SK-N-SH treated with all-trans-retinoic acid at 6 μM for 48 hours (cell line): ENCODE measurements around the gene C13orf46.

Source experiments
- ATAC-seq: fragments of 200-7000 bp; cut with Tn5 transposase; 3 replicates; pipeline ENCODE4 v1.9.1; 2020; ENCODE audit warnings: mild to moderate bottlenecking, moderate library complexity
- ARNTL ChIP-seq: fragments of 450-650 bp; formaldehyde crosslinking; IDR thresholded peaks from 2 replicates; pipeline ENCODE4 v1.5.0; 2020; ENCODE audit warnings: low read depth, mild to moderate bottlenecking, moderate library complexity, borderline replicate concordance
- CSDC2 ChIP-seq: fragments of 250-450 bp; sonication (Bioruptor Pico); IDR thresholded peaks from 2 replicates; pipeline ENCODE4 v1.5.0; 2020; ENCODE audit warnings: mild to moderate bottlenecking, moderate library complexity
- ESRRG ChIP-seq: fragments of 250-450 bp; sonication (Bioruptor Pico); IDR thresholded peaks from 2 replicates; pipeline ENCODE4 v1.6.1; 2021; ENCODE audit warnings: mild to moderate bottlenecking
- GLIS3 ChIP-seq: fragments of 250-450 bp; sonication (Bioruptor Pico); IDR thresholded peaks from 2 replicates; pipeline ENCODE4 v1.5.0; 2020; ENCODE audit warnings: mild to moderate bottlenecking, moderate library complexity
- ISL1 ChIP-seq: fragments of 250-450 bp; sonication (Bioruptor Pico); IDR thresholded peaks from 2 replicates; pipeline ENCODE4 v2.1.2; 2022; ENCODE audit warnings: mild to moderate bottlenecking, moderate library complexity
- POU6F1 ChIP-seq: fragments of 250-450 bp; sonication (Bioruptor Pico); IDR thresholded peaks from 2 replicates; pipeline ENCODE4 v1.8.0; 2021; ENCODE audit warnings: low read depth, mild to moderate bottlenecking, moderate library complexity, borderline replicate concordance
- RARB ChIP-seq: fragments of 250-450 bp; sonication (Bioruptor Pico); IDR thresholded peaks from 2 replicates; pipeline ENCODE4 v1.8.0; 2021; ENCODE audit warnings: mild to moderate bottlenecking, moderate library complexity
- TCF4 ChIP-seq: fragments of 250-450 bp; sonication (Bioruptor Pico); IDR thresholded peaks from 2 replicates; pipeline ENCODE4 v1.8.0; 2021; ENCODE audit warnings: mild to moderate bottlenecking, moderate library complexity, borderline replicate concordance
- TOX ChIP-seq: fragments of 250-450 bp; sonication (Bioruptor Pico); IDR thresholded peaks from 2 replicates; pipeline ENCODE4 v1.8.0; 2021; ENCODE audit warnings: mild to moderate bottlenecking, moderate library complexity, borderline replicate concordance
- ZC3H10 ChIP-seq: fragments of 250-450 bp; sonication (Bioruptor Pico); IDR thresholded peaks from 2 replicates; pipeline ENCODE4 v1.5.1; 2021; ENCODE audit warnings: mild to moderate bottlenecking, moderate library complexity
- ZFP3 ChIP-seq: fragments of 250-450 bp; sonication (Bioruptor Pico); IDR thresholded peaks from 2 replicates; pipeline ENCODE4 v1.5.0; 2020; ENCODE audit warnings: mild to moderate bottlenecking, moderate library complexity
- ZFP30 ChIP-seq: fragments of 450-650 bp; formaldehyde crosslinking; IDR thresholded peaks from 2 replicates; pipeline ENCODE4 v1.5.0; 2022; ENCODE audit warnings: mild to moderate bottlenecking, moderate library complexity
- ZNF70 ChIP-seq: fragments of 450-650 bp; formaldehyde crosslinking; IDR thresholded peaks from 2 replicates; pipeline ENCODE4 v1.5.0; 2020; ENCODE audit warnings: mild to moderate bottlenecking, moderate library complexity
- ZNF8 ChIP-seq: fragments of 450-650 bp; formaldehyde crosslinking; IDR thresholded peaks from 2 replicates; pipeline ENCODE4 v1.5.0; 2020; ENCODE audit warnings: mild to moderate bottlenecking, moderate library complexity
- TF ChIP-seq, protein P1 (sequence below): fragments of 250-450 bp; sonication (Bioruptor Pico); IDR thresholded peaks from 2 replicates; pipeline ENCODE4 v1.5.0; 2020; ENCODE audit warnings: mild to moderate bottlenecking, moderate library complexity
- TF ChIP-seq, protein P2 (sequence below): fragments of 250-450 bp; sonication (Bioruptor Pico); IDR thresholded peaks from 2 replicates; pipeline ENCODE4 v1.8.0; 2020; ENCODE audit warnings: mild to moderate bottlenecking, moderate library complexity, borderline replicate concordance
- TF ChIP-seq, protein P3 (sequence below): fragments of 250-450 bp; sonication (Bioruptor Pico); IDR thresholded peaks from 2 replicates; pipeline ENCODE4 v1.5.1; 2020; ENCODE audit warnings: low read depth, mild to moderate bottlenecking, moderate library complexity

C13orf46 gene

DNA sequence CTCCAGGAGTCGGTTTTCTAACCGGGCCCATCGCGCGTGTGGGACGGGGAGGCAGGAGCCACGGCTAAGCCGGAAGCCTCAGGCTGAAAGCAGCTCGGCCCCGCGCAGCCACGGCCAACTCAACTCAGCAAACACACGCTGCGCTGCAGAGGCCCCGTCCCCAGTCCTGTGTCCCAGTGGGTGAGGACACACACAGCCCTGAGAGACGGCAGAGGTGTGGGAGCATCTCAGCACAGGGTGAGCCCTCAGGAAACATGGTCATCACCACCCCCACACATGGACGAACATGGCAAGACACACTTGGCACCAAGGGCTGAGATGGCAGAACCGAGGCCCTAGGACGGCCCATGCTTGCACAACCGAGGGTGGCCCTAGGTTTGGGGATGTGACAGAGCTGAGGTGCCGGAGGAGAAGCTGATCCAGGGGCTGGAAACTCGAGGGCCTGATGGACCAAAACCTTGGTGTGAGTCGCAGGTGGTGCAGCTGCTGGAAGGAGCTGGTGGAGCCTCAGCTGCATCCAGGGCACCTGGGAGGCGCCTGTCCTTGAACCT is 29.0 kb upstream of the C13orf46 start:
- TF ChIP-seq ARNTL (CRISPR knock-in tag) (no peak), ZC3H10 (CRISPR knock-in tag) (no peak), RARB (CRISPR knock-in tag) (no peak), ZFP3 (no peak), ZNF70 (CRISPR knock-in tag) (no peak), GLIS3 (CRISPR knock-in tag) (no peak), TOX (no peak)
- TF ChIP-seq, protein P1, sequence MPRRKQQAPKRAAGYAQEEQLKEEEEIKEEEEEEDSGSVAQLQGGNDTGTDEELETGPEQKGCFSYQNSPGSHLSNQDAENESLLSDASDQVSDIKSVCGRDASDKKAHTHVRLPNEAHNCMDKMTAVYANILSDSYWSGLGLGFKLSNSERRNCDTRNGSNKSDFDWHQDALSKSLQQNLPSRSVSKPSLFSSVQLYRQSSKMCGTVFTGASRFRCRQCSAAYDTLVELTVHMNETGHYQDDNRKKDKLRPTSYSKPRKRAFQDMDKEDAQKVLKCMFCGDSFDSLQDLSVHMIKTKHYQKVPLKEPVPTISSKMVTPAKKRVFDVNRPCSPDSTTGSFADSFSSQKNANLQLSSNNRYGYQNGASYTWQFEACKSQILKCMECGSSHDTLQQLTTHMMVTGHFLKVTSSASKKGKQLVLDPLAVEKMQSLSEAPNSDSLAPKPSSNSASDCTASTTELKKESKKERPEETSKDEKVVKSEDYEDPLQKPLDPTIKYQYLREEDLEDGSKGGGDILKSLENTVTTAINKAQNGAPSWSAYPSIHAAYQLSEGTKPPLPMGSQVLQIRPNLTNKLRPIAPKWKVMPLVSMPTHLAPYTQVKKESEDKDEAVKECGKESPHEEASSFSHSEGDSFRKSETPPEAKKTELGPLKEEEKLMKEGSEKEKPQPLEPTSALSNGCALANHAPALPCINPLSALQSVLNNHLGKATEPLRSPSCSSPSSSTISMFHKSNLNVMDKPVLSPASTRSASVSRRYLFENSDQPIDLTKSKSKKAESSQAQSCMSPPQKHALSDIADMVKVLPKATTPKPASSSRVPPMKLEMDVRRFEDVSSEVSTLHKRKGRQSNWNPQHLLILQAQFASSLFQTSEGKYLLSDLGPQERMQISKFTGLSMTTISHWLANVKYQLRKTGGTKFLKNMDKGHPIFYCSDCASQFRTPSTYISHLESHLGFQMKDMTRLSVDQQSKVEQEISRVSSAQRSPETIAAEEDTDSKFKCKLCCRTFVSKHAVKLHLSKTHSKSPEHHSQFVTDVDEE (CRISPR knock-in tag) = no peak
- TF ChIP-seq, protein P2, sequence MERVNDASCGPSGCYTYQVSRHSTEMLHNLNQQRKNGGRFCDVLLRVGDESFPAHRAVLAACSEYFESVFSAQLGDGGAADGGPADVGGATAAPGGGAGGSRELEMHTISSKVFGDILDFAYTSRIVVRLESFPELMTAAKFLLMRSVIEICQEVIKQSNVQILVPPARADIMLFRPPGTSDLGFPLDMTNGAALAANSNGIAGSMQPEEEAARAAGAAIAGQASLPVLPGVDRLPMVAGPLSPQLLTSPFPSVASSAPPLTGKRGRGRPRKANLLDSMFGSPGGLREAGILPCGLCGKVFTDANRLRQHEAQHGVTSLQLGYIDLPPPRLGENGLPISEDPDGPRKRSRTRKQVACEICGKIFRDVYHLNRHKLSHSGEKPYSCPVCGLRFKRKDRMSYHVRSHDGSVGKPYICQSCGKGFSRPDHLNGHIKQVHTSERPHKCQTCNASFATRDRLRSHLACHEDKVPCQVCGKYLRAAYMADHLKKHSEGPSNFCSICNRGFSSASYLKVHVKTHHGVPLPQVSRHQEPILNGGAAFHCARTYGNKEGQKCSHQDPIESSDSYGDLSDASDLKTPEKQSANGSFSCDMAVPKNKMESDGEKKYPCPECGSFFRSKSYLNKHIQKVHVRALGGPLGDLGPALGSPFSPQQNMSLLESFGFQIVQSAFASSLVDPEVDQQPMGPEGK (CRISPR knock-in tag) = no peak
- ATAC-seq = no peak

DNA sequence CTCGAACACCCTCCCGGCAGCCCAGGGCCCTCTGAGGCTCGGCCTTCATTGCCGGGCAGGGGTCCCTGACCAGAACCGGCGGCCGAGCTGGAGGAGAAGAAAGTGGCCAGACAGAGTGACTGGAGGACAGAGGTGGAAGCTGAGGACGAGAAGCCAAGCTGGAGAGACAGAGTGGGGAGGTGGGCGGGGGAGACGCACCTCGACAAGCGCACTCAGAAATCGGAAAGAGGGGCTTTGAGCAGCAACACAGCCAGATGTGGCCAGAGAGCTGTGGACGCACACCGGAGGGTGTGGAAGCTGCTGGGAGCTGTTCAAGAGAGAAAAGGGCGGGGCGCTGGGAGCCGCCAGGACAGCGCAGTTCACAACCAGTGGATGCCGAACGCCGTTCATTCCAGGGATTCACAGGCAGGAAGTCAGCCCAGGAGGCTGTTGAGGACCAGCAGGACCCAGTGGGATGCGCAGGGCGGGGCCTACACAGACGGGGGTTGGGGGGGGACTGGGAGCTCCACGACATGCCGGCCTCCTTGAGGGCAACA is 28.2 kb upstream of the C13orf46 start:
- no peak; the same call in 2 of the 3 replicates for ATAC-seq
- TF ChIP-seq POU6F1 (CRISPR knock-in tag) (no peak), ARNTL (CRISPR knock-in tag) (no peak), TCF4 (CRISPR knock-in tag) (no peak), ESRRG (no peak), CSDC2 (no peak), ZFP30 (CRISPR knock-in tag) (no peak), TOX (no peak), ISL1 (CRISPR knock-in tag) (no peak), ZFP3 (no peak), ZNF8 (no peak)
- TF ChIP-seq, protein P1 (CRISPR knock-in tag) = no peak
- TF ChIP-seq, protein P2 (CRISPR knock-in tag) = no peak
- TF ChIP-seq, protein P3, sequence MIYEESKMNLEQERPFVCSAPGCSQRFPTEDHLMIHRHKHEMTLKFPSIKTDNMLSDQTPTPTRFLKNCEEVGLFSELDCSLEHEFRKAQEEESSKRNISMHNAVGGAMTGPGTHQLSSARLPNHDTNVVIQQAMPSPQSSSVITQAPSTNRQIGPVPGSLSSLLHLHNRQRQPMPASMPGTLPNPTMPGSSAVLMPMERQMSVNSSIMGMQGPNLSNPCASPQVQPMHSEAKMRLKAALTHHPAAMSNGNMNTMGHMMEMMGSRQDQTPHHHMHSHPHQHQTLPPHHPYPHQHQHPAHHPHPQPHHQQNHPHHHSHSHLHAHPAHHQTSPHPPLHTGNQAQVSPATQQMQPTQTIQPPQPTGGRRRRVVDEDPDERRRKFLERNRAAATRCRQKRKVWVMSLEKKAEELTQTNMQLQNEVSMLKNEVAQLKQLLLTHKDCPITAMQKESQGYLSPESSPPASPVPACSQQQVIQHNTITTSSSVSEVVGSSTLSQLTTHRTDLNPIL (CRISPR knock-in tag) = no peak
